ENCODE results near the gene SLC6A13.

SLC6A13 gene

DNA sequence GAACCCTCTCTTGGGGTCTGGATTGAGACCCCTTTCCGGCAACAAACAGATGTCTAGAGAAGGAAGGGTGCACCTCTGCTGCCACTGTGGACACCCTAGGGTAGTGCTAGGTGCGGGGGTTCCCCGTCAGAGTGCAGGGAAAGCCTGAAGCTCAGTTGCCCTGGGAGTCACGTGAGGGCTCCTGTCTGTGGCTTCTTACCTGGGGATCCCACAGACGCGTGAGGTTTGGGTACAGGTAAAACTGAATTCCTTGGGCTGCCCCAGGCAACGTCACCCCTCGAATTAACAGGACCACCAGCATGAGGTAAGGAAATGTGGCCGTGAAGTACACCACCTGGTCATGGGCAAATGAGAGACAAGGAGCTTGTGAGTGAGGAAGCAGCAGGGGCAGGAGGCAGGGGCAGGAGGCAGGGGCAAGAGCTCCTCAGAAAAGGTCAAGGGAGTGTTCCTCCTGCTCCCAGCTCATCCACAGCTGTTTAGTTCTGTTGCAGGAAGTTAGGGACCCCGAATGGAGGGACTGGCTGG lies 27.7 kb downstream of the SLC6A13 start:
- no peak for DNase-seq (ENCODE audit: extremely low read depth in 1 of 2, low read depth in 1 of 2)

DNA sequence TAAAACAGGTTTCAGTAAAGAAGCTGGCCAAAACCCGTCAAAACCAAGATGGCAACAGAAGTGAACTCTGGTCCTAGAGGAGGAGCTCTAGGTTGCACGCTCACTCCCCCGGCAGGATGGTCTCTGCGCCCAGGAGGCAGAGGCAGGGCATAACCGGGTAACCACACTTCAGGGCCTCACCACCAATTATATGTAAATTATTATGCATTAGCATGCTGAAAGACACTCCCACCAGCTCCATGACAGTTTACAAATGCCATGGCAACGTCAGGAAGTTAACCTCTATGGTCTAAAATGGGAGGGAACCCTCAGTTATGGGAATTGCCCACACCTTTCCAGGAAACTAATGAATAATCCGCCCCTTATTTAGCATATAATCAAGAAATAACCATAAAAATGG lies 28.6 kb downstream of the SLC6A13 start:
- no peak for DNase-seq (ENCODE audit: extremely low read depth in 1 of 2, low read depth in 1 of 2)

DNA sequence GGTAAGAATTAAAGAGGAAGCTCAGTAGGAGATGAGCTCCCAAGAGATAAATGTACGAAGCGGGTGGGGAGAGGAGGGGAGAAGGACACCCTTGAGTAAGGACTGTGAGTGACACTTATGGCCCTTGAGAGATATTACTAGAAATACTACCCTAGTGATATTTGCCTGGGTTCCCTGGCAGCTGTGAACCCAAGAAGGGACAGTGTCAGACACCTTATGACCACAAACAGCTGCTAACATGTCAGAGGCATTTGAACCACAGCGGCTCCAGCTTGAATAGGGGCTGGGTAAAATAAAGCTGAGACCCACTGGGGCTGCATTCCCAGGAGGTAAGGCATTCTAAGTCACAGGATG lies 29.0 kb downstream of the SLC6A13 start:
- no peak for DNase-seq (ENCODE audit: extremely low read depth in 1 of 2, low read depth in 1 of 2)

DNA sequence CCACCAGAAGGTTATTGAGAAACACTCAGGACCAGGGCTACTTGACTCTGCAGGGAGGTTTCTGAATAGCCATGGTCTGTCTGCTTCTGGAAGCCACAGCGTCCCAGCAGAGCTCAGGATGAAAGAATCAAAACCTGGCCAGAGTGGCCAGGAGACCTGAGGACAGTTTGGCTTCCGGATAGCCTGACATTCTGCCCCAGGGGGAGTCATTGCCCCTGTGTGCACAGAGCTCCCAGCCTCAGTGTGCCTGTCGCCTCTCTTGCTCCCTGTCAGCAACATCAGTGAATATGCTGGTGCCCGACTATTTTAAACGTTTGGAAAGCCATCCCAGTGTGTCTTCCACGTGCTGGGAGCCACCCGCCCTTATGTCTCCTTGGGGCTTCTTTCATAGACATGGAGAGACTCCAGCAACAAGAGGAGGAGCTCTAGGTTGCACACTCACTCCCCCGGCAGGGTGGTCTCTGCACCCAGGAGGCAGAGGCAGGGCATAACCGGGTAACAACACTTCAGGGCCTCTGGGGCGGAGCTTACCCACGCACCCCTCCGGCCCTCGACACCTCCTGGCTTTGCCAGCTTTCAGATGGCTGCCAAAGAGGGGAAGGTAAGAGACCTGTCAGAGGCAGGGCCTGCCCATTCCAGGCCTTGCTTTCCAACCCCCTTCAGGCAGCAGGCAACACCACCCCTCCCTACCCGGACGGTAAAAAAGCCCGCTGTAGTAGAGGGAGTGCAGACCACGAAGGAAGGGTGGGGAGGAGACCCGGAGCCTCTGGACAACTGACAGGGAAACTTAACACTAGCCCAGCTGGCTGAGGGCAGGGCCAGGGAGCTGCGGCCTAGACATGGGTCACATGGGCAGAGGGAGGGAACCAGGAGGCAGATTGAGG lies 29.7 kb downstream of the SLC6A13 start:
- DNase-seq (ENCODE audit: extremely low read depth in 1 of 2, low read depth in 1 of 2): no peak

DNA sequence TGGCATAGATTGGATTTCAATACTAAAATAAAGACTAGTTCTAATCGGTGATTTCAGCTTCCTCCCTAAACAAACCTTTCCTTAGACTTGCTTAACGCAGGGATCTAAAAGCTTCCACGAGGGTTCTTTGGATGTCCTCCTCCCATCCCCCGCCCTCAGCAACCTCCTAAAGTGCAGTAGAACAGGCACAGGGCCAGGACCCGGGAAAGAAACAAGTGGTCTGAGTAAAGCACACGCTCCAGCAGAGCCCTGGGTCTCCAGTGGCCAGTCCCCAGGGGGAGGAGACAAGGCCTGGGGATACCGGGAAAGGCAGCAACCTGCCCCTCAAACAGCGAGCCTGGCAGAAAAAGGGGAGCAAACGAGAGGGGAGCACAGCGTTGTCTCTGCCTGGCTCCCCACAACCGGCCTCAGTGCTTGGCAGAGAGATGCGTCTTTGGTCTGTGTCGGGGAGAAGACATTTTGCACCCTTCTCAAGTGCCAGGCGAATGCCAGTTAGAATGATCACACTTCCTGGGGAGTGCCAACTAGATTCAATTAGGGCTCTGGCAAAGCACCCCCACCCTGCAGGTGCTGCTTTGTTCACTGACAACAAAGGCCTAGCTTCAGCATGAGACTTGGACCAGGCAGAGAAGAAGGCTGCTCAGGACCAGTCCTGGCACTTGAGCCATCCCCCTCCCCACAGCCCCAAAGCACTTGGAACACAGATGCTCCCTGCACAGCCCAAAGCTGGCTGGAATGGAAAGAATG lies 31.5 kb downstream of the SLC6A13 start:
- no peak for DNase-seq (ENCODE audit: extremely low read depth in 1 of 2, low read depth in 1 of 2)

DNA sequence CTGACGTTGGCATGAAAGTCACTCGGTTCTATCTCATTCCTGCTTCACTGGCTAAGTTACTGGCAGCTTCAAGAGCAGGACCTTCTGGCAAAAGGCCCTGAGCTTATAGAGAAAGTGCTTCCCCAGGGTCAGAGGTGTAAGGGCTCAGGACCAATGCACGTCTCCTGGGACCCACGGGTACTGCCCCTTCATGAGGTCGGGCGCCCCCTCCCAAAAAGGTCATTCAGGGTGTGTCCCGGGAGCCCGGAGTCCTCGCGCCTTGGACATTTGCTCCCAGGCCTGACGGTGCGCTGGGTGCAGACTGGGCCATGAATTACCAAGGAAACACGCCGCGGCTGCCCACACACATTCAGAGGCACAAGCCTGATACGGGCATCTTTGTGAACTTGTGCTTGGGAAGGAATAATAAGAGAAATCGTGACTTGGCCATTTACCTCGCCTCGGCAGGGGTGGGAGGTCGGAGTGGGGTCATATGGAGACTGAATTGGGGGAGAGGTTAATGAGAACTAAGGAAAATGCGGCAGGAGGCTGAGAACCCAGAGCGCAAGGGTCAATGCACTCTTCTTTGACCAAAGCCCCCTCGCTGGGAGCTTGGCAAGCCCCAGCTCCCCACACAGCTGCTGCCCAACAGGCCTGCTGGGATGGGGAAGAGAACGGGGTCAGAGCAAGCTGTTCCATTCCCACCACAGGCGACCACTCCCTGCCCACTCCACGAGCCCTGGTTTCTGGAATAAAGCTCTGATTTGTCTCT lies 33.0 kb downstream of the SLC6A13 start:
- no peak for DNase-seq (ENCODE audit: extremely low read depth in 1 of 2, low read depth in 1 of 2)

DNA sequence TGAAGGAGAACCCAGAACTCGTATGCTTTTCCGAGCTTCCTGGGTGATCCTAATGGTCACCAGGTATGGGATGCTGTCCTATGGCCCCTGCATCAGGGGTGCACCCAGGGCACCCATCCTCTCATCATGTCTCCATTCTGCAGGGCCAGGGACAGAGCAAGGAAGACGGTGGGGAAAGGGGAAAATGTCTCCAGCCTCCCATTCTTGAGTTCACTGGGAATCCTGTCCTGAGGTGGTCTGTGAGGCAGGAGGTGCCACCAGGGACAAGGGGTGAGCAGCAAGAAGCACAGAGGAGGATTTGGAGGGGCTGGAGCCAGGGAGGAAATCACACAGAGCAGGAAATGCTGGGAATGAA lies 33.8 kb downstream of the SLC6A13 start:
- DNase-seq (ENCODE audit: extremely low read depth in 1 of 2, low read depth in 1 of 2): no peak

DNA sequence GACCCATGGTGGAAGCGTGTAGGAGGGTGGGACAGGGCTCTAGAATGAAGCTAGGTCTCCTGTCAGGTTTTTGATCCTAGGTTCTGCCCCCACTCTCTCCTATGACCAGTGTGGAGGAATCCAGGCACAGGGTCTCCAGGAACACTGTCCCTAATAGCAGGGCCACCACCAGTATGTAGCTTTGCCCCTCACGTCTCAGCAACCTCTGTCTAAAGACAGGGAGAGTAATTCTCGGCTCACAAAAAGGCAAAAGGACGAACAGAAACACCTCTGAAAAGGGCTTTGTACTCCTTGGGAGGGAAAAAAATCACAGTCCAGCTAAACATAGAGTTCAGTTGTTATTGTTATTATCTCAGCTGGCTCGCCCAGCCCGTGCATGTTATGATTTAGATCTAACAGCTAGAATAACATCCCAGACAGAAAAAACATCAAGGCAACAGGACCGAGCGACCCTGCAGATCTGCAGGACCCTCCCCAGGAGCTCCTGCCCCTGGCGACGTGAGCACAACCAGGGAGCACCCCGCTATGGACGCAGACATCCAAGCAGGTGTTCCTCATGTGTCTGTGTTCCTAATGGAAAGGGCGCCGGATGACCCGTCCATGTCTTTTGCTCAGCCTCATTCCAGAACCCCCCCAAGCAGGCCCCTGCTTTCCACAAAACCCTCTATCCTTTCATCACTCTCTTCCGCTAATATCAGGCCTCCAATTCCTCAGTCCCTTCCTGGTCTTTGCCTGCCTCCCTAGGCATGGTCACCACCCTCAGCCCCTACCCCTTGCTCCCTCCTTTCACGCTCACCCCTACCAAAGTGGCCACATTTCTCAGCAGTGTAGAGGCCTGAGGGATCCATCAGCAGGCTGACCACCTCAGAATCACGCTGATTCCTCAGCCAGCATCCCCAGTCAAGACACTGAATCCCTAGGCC lies 34.5 kb downstream of the SLC6A13 start:
- DNase-seq (ENCODE audit: extremely low read depth in 1 of 2, low read depth in 1 of 2): no peak

DNA sequence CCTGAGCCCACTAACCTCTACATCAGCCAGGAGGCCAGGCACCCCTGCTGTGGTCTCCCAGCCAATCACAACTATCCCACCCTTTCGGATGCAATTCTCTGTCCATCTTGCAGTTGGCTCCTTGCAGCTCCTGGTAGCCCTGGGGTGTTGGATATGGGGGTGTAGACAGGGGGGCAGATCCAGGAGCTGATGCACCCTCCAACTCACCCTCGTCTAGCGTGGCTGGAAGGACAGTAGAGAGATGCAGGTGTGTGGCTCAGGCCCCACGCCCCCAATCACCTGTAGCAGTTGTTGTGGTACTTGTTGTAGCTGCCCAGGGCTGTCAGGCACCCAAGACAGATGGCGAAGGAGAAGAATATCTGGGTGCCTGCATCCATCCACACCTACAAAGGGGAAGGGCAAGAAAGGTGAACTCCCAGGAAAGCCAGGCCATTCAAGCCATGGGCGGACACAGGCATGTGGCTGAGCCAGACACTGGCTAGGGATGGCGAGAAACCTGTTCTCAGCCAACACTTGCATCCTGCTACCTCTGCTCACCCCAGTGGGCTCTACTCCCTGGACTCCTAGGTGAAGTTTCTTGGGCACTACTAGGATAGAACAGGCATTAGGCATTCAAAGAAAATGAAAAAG lies 35.2 kb downstream of the SLC6A13 start:
- DNase-seq (ENCODE audit: extremely low read depth in 1 of 2, low read depth in 1 of 2): no peak

DNA sequence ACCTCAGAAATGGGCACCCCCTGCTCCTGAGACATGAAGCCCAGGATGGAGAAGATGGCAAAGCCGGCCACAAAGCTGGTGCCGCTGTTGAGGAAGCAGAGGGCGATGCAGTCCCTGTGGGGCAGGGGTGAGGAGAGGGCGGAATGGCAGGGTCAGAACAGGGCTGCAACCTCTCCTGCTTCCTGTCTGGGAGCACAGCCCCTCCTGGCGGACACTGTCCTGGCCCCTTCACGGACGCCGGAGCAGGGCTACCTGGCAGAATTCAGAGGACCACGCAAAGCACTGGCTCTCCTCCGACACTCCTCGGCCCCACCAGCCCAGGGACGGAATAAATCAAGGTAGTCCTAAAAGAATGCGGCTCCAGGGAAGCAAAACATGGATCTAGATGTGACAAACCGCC lies 36.2 kb downstream of the SLC6A13 start:
- no peak for DNase-seq (ENCODE audit: extremely low read depth in 1 of 2, low read depth in 1 of 2)

DNA sequence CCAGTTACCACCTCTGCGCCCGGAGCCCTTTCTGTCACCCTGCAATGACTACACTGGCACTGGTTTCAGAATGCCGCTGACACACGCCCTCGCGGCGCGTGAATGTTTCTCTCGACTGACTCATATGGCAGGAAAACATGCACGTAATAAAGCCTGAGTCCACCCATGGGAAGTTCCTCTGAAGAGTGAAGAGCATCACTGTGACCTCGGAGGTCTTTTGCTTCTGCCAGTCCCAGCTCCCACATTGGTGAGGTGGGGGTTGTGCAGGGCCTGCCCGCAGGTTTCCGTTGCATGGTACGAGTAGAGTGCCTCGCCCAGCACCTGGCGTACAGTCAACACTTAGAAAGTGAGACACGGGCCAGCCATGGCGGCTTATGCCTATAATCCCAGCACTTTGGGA lies 37.6 kb downstream of the SLC6A13 start:
- DNase-seq (ENCODE audit: extremely low read depth in 1 of 2, low read depth in 1 of 2): no peak

DNA sequence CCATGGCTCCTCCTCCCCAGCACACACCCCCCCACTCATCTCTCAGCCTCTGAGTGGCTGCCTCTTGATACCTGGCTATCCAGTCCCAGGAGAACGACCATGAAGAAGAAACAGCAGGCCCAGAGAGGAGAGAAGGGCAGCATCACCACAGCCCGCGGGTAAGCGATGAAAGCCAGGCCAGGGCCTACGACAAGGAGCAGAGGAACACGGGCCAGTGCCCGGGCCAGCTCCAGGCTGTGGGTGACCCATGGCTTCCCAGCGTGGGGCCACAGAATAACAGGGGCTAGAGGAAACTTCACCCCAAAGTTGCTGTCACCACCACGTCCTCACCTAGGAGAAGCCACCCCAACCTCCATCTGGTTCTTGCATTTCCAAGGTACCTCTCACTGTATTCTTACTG lies 38.3 kb downstream of the SLC6A13 start:
- DNase-seq (ENCODE audit: extremely low read depth in 1 of 2, low read depth in 1 of 2): no peak

DNA sequence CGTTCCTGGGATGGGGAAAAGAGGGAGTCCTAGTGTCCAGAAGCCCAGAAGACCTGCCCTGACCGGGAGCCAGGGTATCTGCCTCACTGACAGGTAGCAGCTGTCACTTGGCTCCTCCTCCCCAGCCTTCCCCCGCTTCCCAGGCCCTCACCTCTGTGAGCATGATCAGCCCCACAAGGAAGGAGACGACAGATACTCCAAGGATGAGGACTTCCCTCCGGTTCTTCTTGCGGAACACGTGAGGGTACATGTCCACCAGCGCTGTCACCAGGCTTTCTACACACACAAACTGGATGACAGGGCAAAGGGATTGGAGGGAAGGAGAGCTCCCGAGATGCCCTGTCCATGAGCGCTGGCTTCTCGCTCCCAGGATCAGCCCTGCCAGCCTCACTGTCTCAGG lies 38.8 kb downstream of the SLC6A13 start:
- no peak for DNase-seq (ENCODE audit: extremely low read depth in 1 of 2, low read depth in 1 of 2)

DNA sequence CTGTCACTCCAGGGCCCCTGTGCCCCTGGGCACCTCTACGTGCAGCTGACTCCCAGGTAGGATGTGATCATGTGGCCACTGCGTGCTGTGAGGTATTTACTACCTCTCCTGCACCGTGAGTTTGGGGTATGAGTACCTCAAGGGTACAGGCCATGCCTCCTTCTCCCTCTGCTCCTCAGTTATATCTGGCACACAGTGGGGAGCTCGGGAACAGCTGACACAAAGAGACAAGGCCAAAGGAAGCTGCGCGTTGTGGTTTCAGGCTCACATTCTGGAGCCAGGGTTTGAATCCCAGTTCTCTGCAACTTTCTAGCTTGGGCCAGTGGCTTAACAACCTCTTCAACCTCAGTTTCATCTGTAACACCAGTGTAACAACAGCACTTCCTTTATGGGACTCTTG lies 40.9 kb downstream of the SLC6A13 start:
- no peak for DNase-seq (ENCODE audit: extremely low read depth in 1 of 2, low read depth in 1 of 2)

DNA sequence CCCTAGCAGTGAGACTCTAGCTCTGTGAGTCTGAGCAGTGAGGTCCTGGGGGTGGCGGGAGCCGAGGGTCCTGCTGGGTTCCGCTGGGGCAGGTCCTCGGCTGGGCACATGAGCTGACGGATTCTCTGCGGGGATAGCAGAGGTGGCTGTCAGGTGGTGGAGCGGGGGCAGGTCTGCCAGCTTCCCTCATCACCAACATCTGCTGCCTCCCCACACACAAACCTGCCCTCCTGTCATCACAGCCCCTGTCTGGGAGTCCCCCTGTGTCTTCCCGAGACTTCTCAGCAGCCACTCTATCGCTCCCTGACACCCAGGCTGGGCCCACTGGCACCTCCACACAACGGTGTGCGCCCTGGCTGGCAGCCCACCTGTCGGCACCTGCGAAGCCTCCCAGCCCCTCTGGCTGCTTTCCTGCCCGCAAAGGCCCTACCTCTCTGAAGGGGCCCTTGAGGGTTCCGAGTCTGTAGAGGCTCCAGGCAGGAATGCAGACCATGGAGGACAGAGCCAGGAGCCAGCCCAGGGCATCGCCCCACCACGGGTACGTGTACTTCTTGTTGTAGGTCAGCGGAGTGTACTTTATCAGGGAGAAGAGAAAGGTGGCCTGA lies 41.6 kb downstream of the SLC6A13 start:
- DNase-seq (ENCODE audit: extremely low read depth in 1 of 2, low read depth in 1 of 2): no peak

DNA sequence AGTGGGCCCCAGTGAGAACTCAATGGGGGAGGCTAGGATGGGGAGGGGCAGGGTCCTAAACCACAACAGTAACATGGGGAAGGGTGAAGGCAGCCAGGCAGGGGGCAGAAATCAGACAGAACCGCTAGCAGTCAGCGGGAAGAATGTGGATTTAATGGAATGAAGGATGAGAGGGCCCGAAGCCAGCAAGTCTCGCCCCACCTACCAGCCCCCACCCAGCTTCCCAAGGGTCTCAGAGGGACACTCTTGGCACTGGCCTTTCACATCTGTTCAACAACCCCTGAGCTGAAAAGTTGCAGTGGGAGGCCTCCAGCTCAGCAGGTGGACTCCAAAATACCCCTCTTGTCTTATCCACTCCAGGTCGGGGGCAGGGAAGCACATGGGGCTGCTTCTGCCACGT lies 42.1 kb downstream of the SLC6A13 start:
- no peak for DNase-seq (ENCODE audit: extremely low read depth in 1 of 2, low read depth in 1 of 2)

DNA sequence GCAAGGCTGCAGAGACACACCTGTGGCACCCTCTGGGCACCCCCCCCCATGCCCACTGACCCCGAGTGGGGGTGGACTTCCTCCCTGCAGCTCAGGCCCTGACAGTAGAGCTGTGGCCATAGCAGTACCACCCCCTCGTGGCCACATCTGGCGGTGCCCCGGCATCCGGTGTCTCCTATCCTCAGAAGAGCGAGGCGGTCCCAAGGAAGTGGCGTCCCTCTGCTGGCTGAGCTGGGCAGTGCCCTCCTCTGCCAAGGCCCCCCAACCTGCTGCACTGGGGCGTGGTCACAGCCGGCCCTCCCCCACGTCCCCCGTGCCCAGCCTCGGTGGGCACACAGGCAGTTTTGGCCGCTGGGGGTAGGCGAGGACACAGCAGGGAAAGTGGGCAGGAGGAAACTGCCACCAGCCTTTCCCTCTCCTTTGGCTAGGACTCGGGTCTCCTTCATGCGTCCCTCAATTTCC lies 42.7 kb downstream of the SLC6A13 start:
- peak in 1 of 2 donors; percentile 14 for DNase-seq (ENCODE audit: extremely low read depth in 1 of 2, low read depth in 1 of 2)

DNA sequence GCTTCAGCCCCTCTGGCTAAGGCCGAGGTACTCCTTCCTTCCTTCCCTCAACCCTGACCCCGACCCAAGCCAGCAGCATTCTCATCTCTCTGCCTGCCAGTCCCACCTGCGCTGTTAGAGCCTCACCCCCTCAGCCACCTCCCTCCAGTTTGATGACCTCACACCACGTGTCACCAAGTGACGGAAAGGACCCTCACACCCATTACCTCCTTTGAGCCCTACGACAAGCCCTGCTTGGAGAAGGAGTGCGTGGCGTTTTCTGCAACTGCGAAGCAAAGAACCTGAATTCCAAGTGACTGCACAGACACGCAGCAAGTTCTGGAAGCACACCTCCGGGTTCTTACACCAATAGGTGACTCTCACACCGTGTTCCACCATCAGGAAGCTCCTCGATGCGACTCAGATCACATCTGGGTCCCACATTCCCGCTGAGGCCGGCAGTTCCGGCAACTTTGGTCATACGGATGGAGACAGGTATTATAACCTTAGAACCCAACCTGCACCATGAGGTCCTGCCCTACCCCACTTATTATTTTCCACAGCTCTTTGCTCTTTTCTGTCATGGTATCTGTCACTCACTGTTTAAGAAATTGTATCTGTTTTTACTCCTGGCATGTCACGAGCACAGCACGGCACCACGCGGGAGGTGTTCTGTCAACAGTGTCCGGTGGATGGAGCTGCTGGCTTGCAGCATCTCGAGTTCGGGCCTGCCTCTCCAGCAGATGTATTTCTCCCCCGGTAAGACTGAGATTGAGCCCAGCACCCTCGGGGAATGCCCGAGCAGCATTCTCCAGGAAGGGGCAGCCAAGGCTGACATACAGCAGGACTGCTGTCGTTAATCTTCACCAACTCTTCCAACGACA lies 43.7 kb downstream of the SLC6A13 start:
- DNase-seq (ENCODE audit: extremely low read depth in 1 of 2, low read depth in 1 of 2): no peak

DNA sequence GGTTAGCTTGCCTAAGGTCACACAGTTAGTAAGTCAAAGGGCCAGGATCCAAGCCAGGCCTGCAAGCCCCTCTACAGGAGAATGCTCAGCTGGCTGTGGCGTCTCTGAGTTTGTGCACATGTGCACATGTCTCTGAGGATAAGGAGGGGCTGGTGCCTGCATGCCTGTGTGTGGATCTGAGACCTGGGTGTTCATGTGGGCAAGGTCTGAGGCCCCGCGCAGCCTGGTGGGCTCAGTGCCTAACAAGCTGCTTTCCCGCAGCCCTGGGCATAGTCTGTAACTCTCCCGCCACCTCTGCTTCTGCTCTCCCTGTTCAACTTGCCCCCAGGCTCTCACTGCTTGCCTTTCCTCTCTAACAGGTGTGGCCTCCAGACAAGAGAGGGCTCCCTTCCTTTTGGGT lies 44.4 kb downstream of the SLC6A13 start:
- DNase-seq (ENCODE audit: extremely low read depth in 1 of 2, low read depth in 1 of 2): no peak

Measured in activated CD8-positive, alpha-beta memory T cell treated with anti-CD3 and anti-CD28 coated beads for 1 hour (primary cell).